Measurements from ENCODE around the gene INPP4B. TPM values are rescaled to one million over a fixed set of nuclear protein-coding genes. Genes with fewer than 3 reads are reported as not detected.

The INPP4B gene
- total and polyA plus RNA-seq, 3 donors from 2014 or later: 23.2 to 64.5 (median 55.2) TPM

- intact Hi-C loops (cut with DNase I; ENCODE audit: low total_unique reads): no loop called here
- Histone ChIP-seq H3K27me3 (no peaks in the 10 kb centered on the region), H3K27ac (no peak overlapping the region), H3K4me3 (no peak overlapping the region), H3K4me1 (no peaks in the 10 kb centered on the region), H3K9me3 (no peaks in the 10 kb centered on the region), H3K36me3 (ENCODE audit: low read depth, missing control alignments) (no peaks in the 10 kb centered on the region)
- TF ChIP-seq CTCF (IDR thresholded peaks at IDR 0.05) (no peak), POLR2A (IDR thresholded peaks at IDR 0.05) (no peak)
- no peak for DNase-seq
Measured at GRCh38 chr4:142743121-142743825, 102.8 kb downstream of the INPP4B start.

- 52 to 80% methylated on average over 1 of the region's 1 CpG for WGBS, 2 donors
- H3K4me1 ChIP-seq: no peaks in the 10 kb centered on the region
- no peak overlapping the region for H3K4me3 ChIP-seq
- DNase-seq: no peak
- TF ChIP-seq CTCF (IDR thresholded peaks at IDR 0.05) (no peak), POLR2A (IDR thresholded peaks at IDR 0.05) (no peak)
- H3K27ac ChIP-seq: no peak overlapping the region
- intact Hi-C loops (cut with DNase I; ENCODE audit: low total_unique reads): no loop called here
- no peaks in the 10 kb centered on the region for H3K9me3 ChIP-seq
- no peaks in the 10 kb centered on the region for H3K36me3 ChIP-seq (ENCODE audit: low read depth, missing control alignments)
- H3K27me3 ChIP-seq: no peaks in the 10 kb centered on the region
Measured at GRCh38 chr4:142741995-142742394, 104.1 kb downstream of the INPP4B start.

- intact Hi-C loops (cut with DNase I; ENCODE audit: low total_unique reads): no loop called here
- Histone ChIP-seq H3K4me3 (no peak overlapping the region), H3K27me3 (no peaks in the 10 kb centered on the region), H3K27ac (no peak overlapping the region), H3K36me3 (ENCODE audit: low read depth, missing control alignments) (no peaks in the 10 kb centered on the region), H3K4me1 (no peaks in the 10 kb centered on the region), H3K9me3 (no peaks in the 10 kb centered on the region)
- TF ChIP-seq POLR2A (IDR thresholded peaks at IDR 0.05): no peak
- no peak for TF ChIP-seq CTCF (IDR thresholded peaks at IDR 0.05)
- DNase-seq: no peak
- WGBS, 2 donors: 82 to 94% methylated on average over 2 of the region's 2 CpGs
Measured at GRCh38 chr4:142728233-142728632, 117.9 kb downstream of the INPP4B start.

- Histone ChIP-seq H3K4me3 (no peak overlapping the region), H3K36me3 (ENCODE audit: low read depth, missing control alignments) (no peaks in the 10 kb centered on the region), H3K9me3 (no peaks in the 10 kb centered on the region), H3K4me1 (no peaks in the 10 kb centered on the region), H3K27me3 (no peaks in the 10 kb centered on the region), H3K27ac (no peak overlapping the region)
- no peak for TF ChIP-seq CTCF (IDR thresholded peaks at IDR 0.05)
- no peak for TF ChIP-seq POLR2A (IDR thresholded peaks at IDR 0.05)
- no peak for DNase-seq
- intact Hi-C loops (cut with DNase I; ENCODE audit: low total_unique reads): no loop called here
- 62 to 69% methylated on average over 3 of the region's 3 CpGs for WGBS, 2 donors
Measured at GRCh38 chr4:142727149-142727548, 119.0 kb downstream of the INPP4B start.

- WGBS, 2 donors: 81 to 82% methylated on average over 2 of the region's 2 CpGs
- TF ChIP-seq CTCF (IDR thresholded peaks at IDR 0.05) (no peak), POLR2A (IDR thresholded peaks at IDR 0.05) (no peak)
- no peak for DNase-seq
Measured at GRCh38 chr4:142725886-142726285, 120.2 kb downstream of the INPP4B start.

More at GRCh38 chr4:142725886-142726285, 120.2 kb downstream of the INPP4B start:
- H3K4me1 ChIP-seq: no peaks in the 10 kb centered on the region
- no peak overlapping the region for H3K27ac ChIP-seq
- no peaks in the 10 kb centered on the region for H3K36me3 ChIP-seq (ENCODE audit: low read depth, missing control alignments)
- intact Hi-C loops (cut with DNase I; ENCODE audit: low total_unique reads): no loop called here
- no peaks in the 10 kb centered on the region for H3K27me3 ChIP-seq
- no peaks in the 10 kb centered on the region for H3K9me3 ChIP-seq
- no peak overlapping the region for H3K4me3 ChIP-seq

Measured in testis (tissue), 3 donors.